Epithelial cell of prostate (primary cell): ENCODE measurements around the gene POLR1C.
"Not testable (repeated sequence)": the region's sequence is repeated elsewhere in the genome, so short reads cannot be mapped to it uniquely, and the experiment has no call there.

ENCODE experiments used
- DNase-seq: peaks from one replicate; pipeline ENCODE4 v3.0.0-alpha.2; 2011; ENCODE audit warnings: low read depth, low spot score
- H3K27ac ChIP-seq: fragments of 450-650 bp; 2 replicates; pipeline ENCODE4 v1.5.1; 2017; ENCODE audit warnings: mild to moderate bottlenecking

The POLR1C gene

GRCh38 chr6:43491750-43492661 is 24.9 kb upstream of the POLR1C start:
- peak overlapping the region; percentile 49 for H3K27ac ChIP-seq
- DNase-seq = no peak

- no peak for DNase-seq
- peak overlapping the region; percentile 49 for H3K27ac ChIP-seq
Observed at GRCh38 chr6:43492673-43493072, 24.2 kb upstream of the POLR1C start.

GRCh38 chr6:43493230-43493629 is 23.7 kb upstream of the POLR1C start:
- no peak for DNase-seq
- peak overlapping the region; percentile 90 for H3K27ac ChIP-seq

- DNase-seq = no peak
- peak overlapping the region; percentile 90 for H3K27ac ChIP-seq
Observed at GRCh38 chr6:43493833-43494232, 23.1 kb upstream of the POLR1C start.

GRCh38 chr6:43494321-43494720 is 22.6 kb upstream of the POLR1C start:
- no peak for DNase-seq
- peak overlapping the region; percentile 90 for H3K27ac ChIP-seq

GRCh38 chr6:43494766-43495165 is 22.1 kb upstream of the POLR1C start:
- peak overlapping the region; percentile 90 for H3K27ac ChIP-seq
- DNase-seq = no peak

- DNase-seq = no peak
- H3K27ac ChIP-seq = peak overlapping the region; percentile 90
Observed at GRCh38 chr6:43495409-43495941, 21.4 kb upstream of the POLR1C start.

- DNase-seq = peak; percentile 79
- H3K27ac ChIP-seq = peak overlapping the region; percentile 90
Observed at GRCh38 chr6:43496370-43497128, 20.3 kb upstream of the POLR1C start.

GRCh38 chr6:43497129-43497396 is 19.8 kb upstream of the POLR1C start:
- peak overlapping the region; percentile 90 for H3K27ac ChIP-seq
- DNase-seq = no peak

GRCh38 chr6:43497689-43498088 is 19.2 kb upstream of the POLR1C start:
- no peak for DNase-seq
- H3K27ac ChIP-seq = no peak overlapping the region

GRCh38 chr6:43498291-43498690 is 18.6 kb upstream of the POLR1C start:
- H3K27ac ChIP-seq, DNase-seq: not testable (repeated sequence)

GRCh38 chr6:43499028-43499815 is 17.7 kb upstream of the POLR1C start:
- no peak overlapping the region for H3K27ac ChIP-seq
- DNase-seq = no peak

GRCh38 chr6:43500921-43501320 is 16.0 kb upstream of the POLR1C start:
- no peak overlapping the region for H3K27ac ChIP-seq
- no peak for DNase-seq

GRCh38 chr6:43502666-43503065 is 14.2 kb upstream of the POLR1C start:
- no peak overlapping the region for H3K27ac ChIP-seq
- DNase-seq = no peak

- DNase-seq = no peak
- no peak overlapping the region for H3K27ac ChIP-seq
Observed at GRCh38 chr6:43503443-43503842, 13.4 kb upstream of the POLR1C start.

- DNase-seq = no peak
- no peak overlapping the region for H3K27ac ChIP-seq
Observed at GRCh38 chr6:43504756-43505593, 11.9 kb upstream of the POLR1C start.

GRCh38 chr6:43505718-43506117 is 11.2 kb upstream of the POLR1C start:
- H3K27ac ChIP-seq = no peak overlapping the region
- DNase-seq = no peak

GRCh38 chr6:43506171-43506570 is 10.7 kb upstream of the POLR1C start:
- DNase-seq = no peak
- no peak overlapping the region for H3K27ac ChIP-seq

- H3K27ac ChIP-seq = no peak overlapping the region
- no peak for DNase-seq
Observed at GRCh38 chr6:43506667-43507471, 10.0 kb upstream of the POLR1C start.
